ENCODE results near the gene INPPL1. TPM values are rescaled to one million over a fixed set of nuclear protein-coding genes. Genes with fewer than 3 reads are reported as not detected.

Gene INPPL1
- total and polyA plus RNA-seq, 4 donors: 66.3 to 199 (median 91.6) TPM

GRCh38 chr11:72234920-72235319, 10.4 kb downstream of the INPPL1 start:
- Histone ChIP-seq H3K9ac (ENCODE audit: insufficient read depth in 1 of 2, low read length in 2 of 2) (no peak overlapping the region), H3K36me3 (ENCODE audit: control insufficient read depth in 4 of 4, insufficient read depth in 4 of 4, low read length in 4 of 4) (peaks cover 0 to 80% (median 62%) of the 10 kb centered on the region in 4 donors), H3K27me3 (ENCODE audit: control insufficient read depth in 3 of 3, insufficient read depth in 3 of 3, low read length in 2 of 3) (peaks cover 0 to 3% (median 0%) of the 10 kb centered on the region in 3 donors), H3K9me3 (ENCODE audit: control insufficient read depth in 4 of 4, insufficient read depth in 3 of 4, low read length in 3 of 4) (peaks cover 0 to 2% (median 0%) of the 10 kb centered on the region in 4 donors), H3K4me3 (no peak overlapping the region), H3K27ac (ENCODE audit: low read depth in 1 of 2, low read length in 1 of 2) (no peak overlapping the region), H3K4me1 (ENCODE audit: control insufficient read depth in 5 of 5, insufficient read depth in 5 of 5, low read length in 5 of 5) (peaks cover 0 to 19% (median 8%) of the 10 kb centered on the region in 5 donors)
- no peak for TF ChIP-seq CTCF (IDR thresholded peaks at IDR 0.05; ENCODE audit: control extremely low read depth, extremely low read depth)
- DNase-seq (no peak), ATAC-seq (ENCODE audit: insufficient read depth, low FRiP score) (no peak)
- 89 to 92% methylated on average over 4 of the region's 4 CpGs for WGBS, 2 donors

GRCh38 chr11:72235351-72236057, 10.9 kb downstream of the INPPL1 start:
- Histone ChIP-seq H3K9ac (ENCODE audit: insufficient read depth in 1 of 2, low read length in 2 of 2) (no peak overlapping the region), H3K27me3 (ENCODE audit: control insufficient read depth in 3 of 3, insufficient read depth in 3 of 3, low read length in 2 of 3) (peaks cover 0 to 5% (median 5%) of the 10 kb centered on the region in 3 donors), H3K4me3 (no peak overlapping the region), H3K4me1 (ENCODE audit: control insufficient read depth in 5 of 5, insufficient read depth in 5 of 5, low read length in 5 of 5) (peaks cover 0 to 24% (median 14%) of the 10 kb centered on the region in 5 donors), H3K36me3 (ENCODE audit: control insufficient read depth in 4 of 4, insufficient read depth in 4 of 4, low read length in 4 of 4) (peaks cover 0 to 74% (median 57%) of the 10 kb centered on the region in 4 donors), H3K27ac (ENCODE audit: low read depth in 1 of 2, low read length in 1 of 2) (no peak overlapping the region), H3K9me3 (ENCODE audit: control insufficient read depth in 4 of 4, insufficient read depth in 3 of 4, low read length in 3 of 4) (peaks cover 0 to 2% (median 0%) of the 10 kb centered on the region in 4 donors)
- ATAC-seq (ENCODE audit: insufficient read depth, low FRiP score): no peak
- DNase-seq: no peak
- WGBS, 2 donors: 90 to 93% methylated on average over 17 of the region's 17 CpGs
- TF ChIP-seq CTCF (IDR thresholded peaks at IDR 0.05; ENCODE audit: control extremely low read depth, extremely low read depth): no peak

- no peak for DNase-seq
Observed at GRCh38 chr11:72236083-72236697, 11.6 kb downstream of the INPPL1 start.

More at GRCh38 chr11:72236083-72236697, 11.6 kb downstream of the INPPL1 start:
- 60 to 72% methylated on average over 4 of the region's 4 CpGs for WGBS, 2 donors
- peaks cover 0 to 29% (median 14%) of the 10 kb centered on the region in 5 donors for H3K4me1 ChIP-seq (ENCODE audit: control insufficient read depth in 5 of 5, insufficient read depth in 5 of 5, low read length in 5 of 5)
- peaks cover 0 to 67% (median 52%) of the 10 kb centered on the region in 4 donors for H3K36me3 ChIP-seq (ENCODE audit: control insufficient read depth in 4 of 4, insufficient read depth in 4 of 4, low read length in 4 of 4)
- H3K27ac ChIP-seq (ENCODE audit: low read depth in 1 of 2, low read length in 1 of 2): no peak overlapping the region
- TF ChIP-seq CTCF (IDR thresholded peaks at IDR 0.05; ENCODE audit: control extremely low read depth, extremely low read depth): no peak
- peaks cover 0 to 12% (median 9%) of the 10 kb centered on the region in 3 donors for H3K27me3 ChIP-seq (ENCODE audit: control insufficient read depth in 3 of 3, insufficient read depth in 3 of 3, low read length in 2 of 3)
- no peak overlapping the region for H3K9ac ChIP-seq (ENCODE audit: insufficient read depth in 1 of 2, low read length in 2 of 2)
- H3K9me3 ChIP-seq (ENCODE audit: control insufficient read depth in 4 of 4, insufficient read depth in 3 of 4, low read length in 3 of 4): peaks cover 0 to 2% (median 0%) of the 10 kb centered on the region in 4 donors
- no peak for ATAC-seq (ENCODE audit: insufficient read depth, low FRiP score)
- H3K4me3 ChIP-seq: no peak overlapping the region

All from lung (tissue), 12 donors.